GM12801 (cell line): Measurements from ENCODE around the gene ATP11A.

Experiments used
- TF ChIP-seq, protein P1 (sequence below): IDR thresholded peaks from one replicate; pipeline ENCODE4 v1.5.1; 2011; ENCODE audit warnings: control low read depth; ENCODE audit not compliant: insufficient read length; ENCODE audit errors: extremely low read depth

Gene ATP11A

DNA sequence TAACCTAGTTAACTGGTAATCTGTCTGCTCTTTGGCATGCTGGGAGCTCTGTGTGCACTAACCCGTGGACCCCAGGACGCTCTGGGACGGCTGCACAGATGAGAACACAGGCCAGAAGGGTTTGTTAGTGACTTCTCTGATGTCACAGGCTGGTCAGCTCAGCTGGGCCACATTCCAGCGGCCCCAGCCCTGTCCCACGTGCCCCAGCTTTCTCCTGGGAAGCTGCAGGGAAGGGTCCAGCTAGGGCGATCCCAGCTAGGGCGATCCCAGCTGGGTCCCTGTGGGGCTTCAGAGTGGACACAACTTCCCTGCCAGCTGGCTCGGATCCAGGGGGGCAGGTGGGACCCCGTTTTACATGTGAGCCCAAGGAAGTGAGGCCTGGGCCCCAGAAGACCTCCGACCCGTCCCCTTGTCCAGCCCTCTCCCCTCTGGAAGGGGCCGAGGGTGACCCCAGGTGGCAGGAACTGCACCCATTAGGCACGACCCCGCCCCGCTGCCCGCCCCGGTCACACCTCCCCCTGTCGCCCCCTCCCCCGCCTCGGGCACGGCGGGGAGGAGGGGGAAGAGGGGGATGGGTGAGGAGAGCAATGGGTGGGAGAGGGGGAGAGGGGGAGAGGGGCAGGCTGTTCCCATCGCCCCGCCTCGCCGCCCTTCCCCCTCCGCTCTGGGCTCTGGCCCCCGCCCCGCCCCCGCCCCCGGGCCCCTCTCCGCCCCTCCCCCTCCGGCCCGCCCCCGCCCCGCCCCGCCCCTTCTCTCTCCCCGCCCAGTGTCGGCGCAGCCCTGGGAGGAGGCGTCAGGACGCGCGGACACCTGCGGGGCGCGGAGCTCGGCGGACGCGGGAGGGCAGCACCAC lies 204.0 kb downstream of the ATP11A start:
- TF ChIP-seq, protein P1, sequence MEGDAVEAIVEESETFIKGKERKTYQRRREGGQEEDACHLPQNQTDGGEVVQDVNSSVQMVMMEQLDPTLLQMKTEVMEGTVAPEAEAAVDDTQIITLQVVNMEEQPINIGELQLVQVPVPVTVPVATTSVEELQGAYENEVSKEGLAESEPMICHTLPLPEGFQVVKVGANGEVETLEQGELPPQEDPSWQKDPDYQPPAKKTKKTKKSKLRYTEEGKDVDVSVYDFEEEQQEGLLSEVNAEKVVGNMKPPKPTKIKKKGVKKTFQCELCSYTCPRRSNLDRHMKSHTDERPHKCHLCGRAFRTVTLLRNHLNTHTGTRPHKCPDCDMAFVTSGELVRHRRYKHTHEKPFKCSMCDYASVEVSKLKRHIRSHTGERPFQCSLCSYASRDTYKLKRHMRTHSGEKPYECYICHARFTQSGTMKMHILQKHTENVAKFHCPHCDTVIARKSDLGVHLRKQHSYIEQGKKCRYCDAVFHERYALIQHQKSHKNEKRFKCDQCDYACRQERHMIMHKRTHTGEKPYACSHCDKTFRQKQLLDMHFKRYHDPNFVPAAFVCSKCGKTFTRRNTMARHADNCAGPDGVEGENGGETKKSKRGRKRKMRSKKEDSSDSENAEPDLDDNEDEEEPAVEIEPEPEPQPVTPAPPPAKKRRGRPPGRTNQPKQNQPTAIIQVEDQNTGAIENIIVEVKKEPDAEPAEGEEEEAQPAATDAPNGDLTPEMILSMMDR = no peak

DNA sequence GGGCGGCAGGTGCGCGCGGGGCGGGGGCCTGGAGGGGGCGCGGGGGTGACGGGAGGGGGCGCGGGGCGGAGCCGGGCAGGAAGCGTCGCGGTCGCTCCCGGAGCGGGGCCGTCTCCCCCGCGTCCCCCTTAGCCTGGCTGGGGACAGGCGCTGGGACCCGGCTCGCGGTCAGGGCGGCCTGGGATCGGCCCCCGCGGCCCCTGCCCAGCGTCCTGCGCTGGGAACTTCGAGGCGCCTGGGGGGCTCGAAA lies 204.5 kb downstream of the ATP11A start:
- TF ChIP-seq, protein P1 = no peak

DNA sequence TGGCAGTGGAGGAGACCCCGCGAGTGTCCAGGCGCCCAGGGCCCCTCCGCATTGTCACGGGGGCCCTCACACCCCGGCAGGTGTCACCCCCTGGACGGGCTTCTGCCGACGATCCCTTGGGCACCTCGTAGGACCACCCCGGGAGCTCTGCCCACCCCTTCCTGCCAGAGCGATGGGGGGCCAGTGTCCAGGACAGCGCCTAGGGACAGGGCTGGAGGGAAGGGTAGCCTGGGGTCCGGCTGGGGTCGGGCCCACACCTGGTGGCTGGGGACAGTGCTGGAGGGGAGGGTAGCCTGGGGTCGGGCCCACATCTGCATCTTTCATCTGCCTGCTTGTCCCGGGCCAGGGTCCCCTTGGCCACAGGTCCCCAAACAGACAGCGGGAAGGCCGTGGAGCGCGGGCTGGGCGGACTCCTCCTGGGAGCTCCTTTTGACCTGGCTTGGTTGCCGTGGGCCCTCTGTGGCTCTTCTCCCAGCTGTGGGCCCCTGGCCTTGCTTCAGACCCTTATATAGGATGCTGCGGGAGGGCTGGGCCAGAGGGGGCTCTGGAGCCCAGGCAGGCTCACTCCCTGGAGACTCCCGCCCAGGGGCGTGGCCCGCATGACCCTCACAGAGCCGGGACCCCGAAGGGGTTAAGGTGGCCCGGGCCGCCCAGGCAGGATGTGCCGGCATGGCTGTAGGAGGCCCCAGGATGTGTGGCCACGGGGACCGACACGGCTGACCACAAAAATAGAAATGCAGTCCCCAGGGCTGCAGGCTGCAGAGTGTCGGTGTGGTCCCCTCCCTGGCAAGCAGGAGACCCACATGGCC lies 205.0 kb downstream of the ATP11A start:
- TF ChIP-seq, protein P1 = no peak

DNA sequence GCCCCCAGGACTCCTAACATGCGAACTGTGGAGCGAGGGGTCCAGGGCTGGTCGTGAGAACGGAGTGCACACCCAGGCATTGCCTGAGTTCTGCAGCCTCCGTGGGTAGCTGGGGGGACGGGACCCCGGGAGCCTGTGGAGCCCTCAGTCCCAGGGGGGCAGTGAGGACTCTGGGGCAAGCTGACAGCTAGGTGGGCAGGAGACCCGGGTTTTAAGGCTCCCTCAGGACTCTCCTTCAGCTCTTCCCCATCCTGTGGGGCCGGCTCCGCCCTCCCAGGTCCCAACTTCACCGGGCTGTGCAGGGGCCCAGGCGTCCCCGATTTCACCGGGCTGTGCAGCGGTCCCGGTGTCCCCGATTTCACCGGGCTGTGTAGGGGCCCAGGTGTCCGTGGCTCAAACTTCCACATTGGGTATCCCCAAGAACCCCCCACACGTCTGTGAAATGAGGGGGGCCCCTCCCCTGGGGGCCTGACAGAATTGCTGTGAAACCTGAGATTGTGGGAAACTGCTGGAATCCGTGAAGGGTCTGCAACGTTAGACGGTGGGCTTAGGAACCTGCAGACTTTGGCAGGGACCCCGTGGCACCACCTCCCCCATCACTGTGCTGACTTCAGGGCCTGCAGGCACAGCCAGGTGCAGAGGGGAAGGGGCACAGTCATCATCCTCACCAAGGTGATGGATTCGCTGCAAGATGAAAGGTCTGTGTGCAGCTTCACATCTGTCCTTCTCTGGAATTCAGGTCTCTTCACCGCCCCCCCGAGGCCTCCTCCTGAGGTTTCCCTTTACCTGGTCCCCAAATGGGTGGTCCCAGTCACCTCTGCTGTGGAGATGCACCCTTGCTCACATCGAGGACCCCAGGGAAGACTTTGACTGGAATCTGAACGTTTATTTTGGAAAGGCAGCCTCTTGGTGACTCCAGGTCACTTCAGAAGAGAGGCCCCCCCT lies 206.0 kb downstream of the ATP11A start:
- TF ChIP-seq, protein P1 = no peak

DNA sequence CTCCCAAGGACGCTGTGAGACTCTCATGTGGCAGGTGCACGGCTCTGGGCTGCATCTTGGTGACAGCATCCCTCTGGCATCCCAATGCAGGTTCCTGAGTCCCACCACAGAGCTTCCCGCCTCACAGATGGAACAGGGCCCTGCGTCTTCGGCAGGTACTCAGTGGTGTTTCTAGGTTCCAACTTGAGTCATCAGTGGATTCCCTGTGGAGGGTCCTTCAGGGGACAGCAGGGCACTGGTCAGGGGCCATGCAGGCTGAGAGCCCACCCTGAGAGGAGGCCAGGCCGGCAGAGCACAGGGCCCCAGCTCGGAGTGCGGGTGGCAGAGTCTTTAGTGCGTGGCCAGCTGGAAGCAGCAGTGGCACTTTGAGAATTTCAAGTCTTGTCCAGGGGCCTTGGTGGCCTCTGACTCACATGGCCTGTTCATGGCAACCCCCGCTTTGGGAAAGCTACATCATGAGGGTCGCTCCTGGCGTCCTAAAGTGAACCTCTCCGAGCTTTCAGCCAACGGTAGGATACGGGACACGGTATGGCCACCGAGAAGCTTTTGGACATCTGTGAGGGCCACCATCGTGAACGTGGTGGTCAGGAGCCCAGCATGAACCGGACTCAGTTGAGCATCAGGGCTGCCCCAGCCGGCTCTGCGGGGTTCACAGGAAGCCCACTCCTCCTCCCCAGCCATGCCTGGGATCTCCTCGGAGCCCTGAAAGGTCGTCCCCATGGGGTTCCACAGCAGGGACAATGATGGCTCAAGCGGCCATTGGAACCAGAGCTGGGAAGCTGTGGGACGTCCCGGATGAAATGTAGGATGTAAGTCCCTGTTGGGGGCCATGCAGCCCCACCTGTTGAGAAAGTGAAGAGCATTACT lies 207.1 kb downstream of the ATP11A start:
- TF ChIP-seq, protein P1 = no peak

DNA sequence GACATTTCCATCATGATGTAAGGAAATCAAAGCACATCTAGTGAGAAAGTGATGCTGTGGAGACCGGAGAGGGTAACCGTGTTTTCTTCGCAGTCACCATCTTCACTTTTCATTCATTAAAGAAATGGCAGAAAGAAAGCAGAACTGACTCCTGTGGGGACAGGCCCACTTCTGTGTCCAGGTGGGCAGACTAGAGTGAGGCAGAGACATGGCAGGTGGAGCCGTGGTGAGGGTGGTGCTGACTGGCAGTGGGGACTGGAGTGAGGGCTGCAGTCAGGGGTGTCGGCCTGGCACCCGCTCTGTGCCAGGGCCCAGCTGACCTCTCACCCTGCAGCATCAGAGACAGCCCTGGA lies 207.7 kb downstream of the ATP11A start:
- TF ChIP-seq, protein P1 = no peak
